OCI-LY7 (cell line): ENCODE data around the gene IMMP2L. TPM values are rescaled to one million over a fixed set of nuclear protein-coding genes. Genes with fewer than 3 reads are reported as not detected.

Experiments
- BruUV-seq: library from RNA; stranded (reverse); fragments of 400-500 nt; replicated peaks from 2 replicates; lab custom pipeline; 2021; lab: Mats Ljungman, UMichigan
- CTCF ChIA-PET: fragments of 300-600 bp; sonication (Branson Sonifier 250); formaldehyde crosslinking; loops from one replicate; lab custom pipeline; 2022; ENCODE audit warnings: antibody characterized with exemption; ENCODE audit not compliant: unreplicated experiment; lab: Charles Lee
- POLR2A ChIA-PET: fragments of 300-600 bp; sonication (Branson Sonifier 250); formaldehyde crosslinking; loops from one replicate; lab custom pipeline; 2022; ENCODE audit warnings: antibody characterized with exemption; lab: Charles Lee
- DNase-seq: peaks from one replicate; pipeline ENCODE4 v3.0.0-alpha.2; 2015; ENCODE audit warnings: low spot score
- H2AFZ ChIP-seq: fragments of 200-600 bp; sonication (generic), shearing (Covaris generic); 2 replicates; pipeline ENCODE4 v1.6.1; 2014; ENCODE audit warnings: mild to moderate bottlenecking, antibody characterized with exemption, low read length, moderate library complexity
- H3K27ac ChIP-seq: fragments of 200-600 bp; sonication (generic); 2 replicates; pipeline ENCODE4 v1.5.1; 2014; ENCODE audit warnings: mixed run types, low read depth, mild to moderate bottlenecking, moderate library complexity, low read length, inconsistent platforms; ENCODE audit not compliant: poor library complexity, severe bottlenecking
- H3K36me3 ChIP-seq: fragments of 200-600 bp; sonication (generic); 2 replicates; pipeline ENCODE4 v1.6.1; 2014; ENCODE audit warnings: mild to moderate bottlenecking, antibody characterized with exemption, low read length, moderate library complexity, mixed read lengths; ENCODE audit not compliant: insufficient read depth
- H3K4me1 ChIP-seq: fragments of 200-600 bp; sonication (generic); 2 replicates; pipeline ENCODE4 v1.5.1; 2014; ENCODE audit warnings: mild to moderate bottlenecking, low read length; ENCODE audit not compliant: insufficient read depth, poor library complexity, severe bottlenecking
- H3K4me2 ChIP-seq: fragments of 200-600 bp; sonication (generic); 2 replicates; pipeline ENCODE4 v1.6.1; 2014; ENCODE audit warnings: mild to moderate bottlenecking, low read length
- H3K4me3 ChIP-seq: fragments of 200-600 bp; sonication (generic); 2 replicates; pipeline ENCODE4 v1.5.1; 2014; ENCODE audit warnings: mild to moderate bottlenecking, low read depth, low read length; ENCODE audit not compliant: poor library complexity, severe bottlenecking
- H3K79me2 ChIP-seq: fragments of 200-600 bp; sonication (generic); 2 replicates; pipeline ENCODE4 v1.6.1; 2016; ENCODE audit warnings: low read depth, mild to moderate bottlenecking, low read length, moderate library complexity, mixed read lengths; ENCODE audit not compliant: insufficient read depth
- H3K9me2 ChIP-seq: fragments of 200-600 bp; sonication (generic); 2 replicates; pipeline ENCODE4 v1.6.1; 2016; ENCODE audit warnings: mild to moderate bottlenecking, low read length, mixed read lengths; ENCODE audit not compliant: insufficient read depth
- H3K9me3 ChIP-seq: fragments of 200-600 bp; sonication (generic); 2 replicates; pipeline ENCODE4 v1.6.1; 2014; ENCODE audit warnings: mild to moderate bottlenecking, mixed run types, low read length, mixed read lengths
- H4K20me1 ChIP-seq: fragments of 200-600 bp; sonication (generic); 2 replicates; pipeline ENCODE4 v1.6.1; 2014; ENCODE audit warnings: mild to moderate bottlenecking, antibody characterized with exemption, low read length, moderate library complexity, mixed read lengths; ENCODE audit not compliant: insufficient read depth
- EZH2phosphoT487 ChIP-seq: fragments of 200-600 bp; sonication (generic); IDR thresholded peaks from 2 replicates; pipeline ENCODE4 v1.6.1; 2018; ENCODE audit warnings: low read depth, borderline replicate concordance, mild to moderate bottlenecking, mixed run types, antibody characterized with exemption, low read length, moderate library complexity, mixed read lengths
- intact Hi-C: fragments of 100-400 bp; cut with micrococcal nuclease; formaldehyde crosslinking; loops from one replicate; pipeline ENCODE4 v1.10.0; 2022; ENCODE audit not compliant: unreplicated experiment
- total RNA-seq, 2 experiments: library from RNA; depleted of rRNA in 1 of 2; stranded (reverse); fragments of >200 nt in 1 of 2; shearing (Covaris generic) in 1 of 2; gene quantifications; 2 replicates each; pipeline ENCODE4 v1.2.3, GENCODE V29; 2014 to 2022
- TF ChIP-seq, protein P1 (sequence below): fragments of 200-600 bp; sonication (generic); conservative IDR thresholded peaks from 2 replicates; pipeline ENCODE4 v1.5.1; 2014; ENCODE audit warnings: mild to moderate bottlenecking, antibody characterized with exemption, low read length, moderate library complexity, mixed read lengths

Gene IMMP2L
- total RNA-seq, 2 experiments from 2014 or later, result 8.0 to 25.4 TPM

DNA sequence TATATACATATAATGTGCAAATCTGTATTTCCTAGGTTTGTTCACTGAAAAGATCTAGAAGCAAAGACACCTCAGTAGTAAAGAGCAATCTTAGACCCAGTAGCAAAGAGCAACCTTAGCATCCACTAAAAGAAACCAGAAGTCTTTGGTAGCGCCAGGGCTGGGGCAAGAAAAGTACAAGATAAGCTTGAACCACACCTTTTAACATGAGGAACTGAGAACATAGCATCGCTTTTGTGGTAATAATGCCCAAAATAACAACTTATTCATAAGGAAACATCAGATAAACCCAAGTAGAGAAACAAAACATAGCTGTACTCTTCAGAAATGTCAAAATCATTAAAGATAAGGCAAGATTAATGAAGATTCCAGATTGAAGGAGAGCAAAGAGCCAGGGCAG, 173.4 kb downstream of the IMMP2L start:
- CTCF ChIA-PET, result no interaction called here
- TF ChIP-seq EZH2phosphoT487, result no peak
- TF ChIP-seq, protein P1, sequence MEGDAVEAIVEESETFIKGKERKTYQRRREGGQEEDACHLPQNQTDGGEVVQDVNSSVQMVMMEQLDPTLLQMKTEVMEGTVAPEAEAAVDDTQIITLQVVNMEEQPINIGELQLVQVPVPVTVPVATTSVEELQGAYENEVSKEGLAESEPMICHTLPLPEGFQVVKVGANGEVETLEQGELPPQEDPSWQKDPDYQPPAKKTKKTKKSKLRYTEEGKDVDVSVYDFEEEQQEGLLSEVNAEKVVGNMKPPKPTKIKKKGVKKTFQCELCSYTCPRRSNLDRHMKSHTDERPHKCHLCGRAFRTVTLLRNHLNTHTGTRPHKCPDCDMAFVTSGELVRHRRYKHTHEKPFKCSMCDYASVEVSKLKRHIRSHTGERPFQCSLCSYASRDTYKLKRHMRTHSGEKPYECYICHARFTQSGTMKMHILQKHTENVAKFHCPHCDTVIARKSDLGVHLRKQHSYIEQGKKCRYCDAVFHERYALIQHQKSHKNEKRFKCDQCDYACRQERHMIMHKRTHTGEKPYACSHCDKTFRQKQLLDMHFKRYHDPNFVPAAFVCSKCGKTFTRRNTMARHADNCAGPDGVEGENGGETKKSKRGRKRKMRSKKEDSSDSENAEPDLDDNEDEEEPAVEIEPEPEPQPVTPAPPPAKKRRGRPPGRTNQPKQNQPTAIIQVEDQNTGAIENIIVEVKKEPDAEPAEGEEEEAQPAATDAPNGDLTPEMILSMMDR, result no peak
- H3K9me3 ChIP-seq, result no peaks in the 10 kb centered on the region
- no peak overlapping the region for H3K27ac ChIP-seq
- H3K4me2 ChIP-seq, result no peak overlapping the region
- H2AFZ ChIP-seq, result no peak overlapping the region
- intact Hi-C loops, result no loop called here
- POLR2A ChIA-PET, result no interaction called here
- no peaks in the 10 kb centered on the region for H3K79me2 ChIP-seq
- DNase-seq, result no peak
- no peak overlapping the region for H3K4me3 ChIP-seq
- no peaks in the 10 kb centered on the region for H3K4me1 ChIP-seq
- no peaks in the 10 kb centered on the region for H3K36me3 ChIP-seq
- no peaks in the 10 kb centered on the region for H3K9me2 ChIP-seq
- H4K20me1 ChIP-seq, result no peaks in the 10 kb centered on the region
- no TSS peak for BruUV-seq

DNA sequence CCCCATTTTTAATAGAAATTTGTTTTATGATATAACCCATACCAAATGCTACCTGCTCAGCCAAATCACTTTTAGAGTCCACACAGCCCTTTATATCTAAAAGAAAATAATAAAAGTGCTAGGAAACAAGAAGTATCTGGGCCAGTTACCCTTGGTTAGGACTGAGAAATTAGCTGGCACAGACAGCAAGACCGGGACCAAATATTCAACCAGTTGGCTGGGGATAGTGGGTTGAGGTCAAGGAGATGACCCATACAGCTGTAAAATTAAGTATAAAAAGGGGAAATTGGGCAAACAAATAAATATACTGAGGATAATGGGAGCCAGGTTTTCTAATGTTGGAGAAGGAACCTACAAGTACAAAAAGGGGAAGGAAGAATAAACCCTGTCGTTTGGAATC, 174.3 kb downstream of the IMMP2L start:
- Histone ChIP-seq H3K9me2 (no peaks in the 10 kb centered on the region), H3K4me1 (no peaks in the 10 kb centered on the region), H3K4me2 (no peak overlapping the region), H3K4me3 (no peak overlapping the region), H3K79me2 (no peaks in the 10 kb centered on the region), H3K9me3 (no peaks in the 10 kb centered on the region), H2AFZ (no peak overlapping the region), H4K20me1 (no peaks in the 10 kb centered on the region), H3K27ac (no peak overlapping the region), H3K36me3 (no peaks in the 10 kb centered on the region)
- CTCF ChIA-PET, result no interaction called here
- TF ChIP-seq, protein P1, result no peak
- no peak for TF ChIP-seq EZH2phosphoT487
- intact Hi-C loops, result no loop called here
- no TSS peak for BruUV-seq
- POLR2A ChIA-PET, result no interaction called here
- DNase-seq, result no peak

DNA sequence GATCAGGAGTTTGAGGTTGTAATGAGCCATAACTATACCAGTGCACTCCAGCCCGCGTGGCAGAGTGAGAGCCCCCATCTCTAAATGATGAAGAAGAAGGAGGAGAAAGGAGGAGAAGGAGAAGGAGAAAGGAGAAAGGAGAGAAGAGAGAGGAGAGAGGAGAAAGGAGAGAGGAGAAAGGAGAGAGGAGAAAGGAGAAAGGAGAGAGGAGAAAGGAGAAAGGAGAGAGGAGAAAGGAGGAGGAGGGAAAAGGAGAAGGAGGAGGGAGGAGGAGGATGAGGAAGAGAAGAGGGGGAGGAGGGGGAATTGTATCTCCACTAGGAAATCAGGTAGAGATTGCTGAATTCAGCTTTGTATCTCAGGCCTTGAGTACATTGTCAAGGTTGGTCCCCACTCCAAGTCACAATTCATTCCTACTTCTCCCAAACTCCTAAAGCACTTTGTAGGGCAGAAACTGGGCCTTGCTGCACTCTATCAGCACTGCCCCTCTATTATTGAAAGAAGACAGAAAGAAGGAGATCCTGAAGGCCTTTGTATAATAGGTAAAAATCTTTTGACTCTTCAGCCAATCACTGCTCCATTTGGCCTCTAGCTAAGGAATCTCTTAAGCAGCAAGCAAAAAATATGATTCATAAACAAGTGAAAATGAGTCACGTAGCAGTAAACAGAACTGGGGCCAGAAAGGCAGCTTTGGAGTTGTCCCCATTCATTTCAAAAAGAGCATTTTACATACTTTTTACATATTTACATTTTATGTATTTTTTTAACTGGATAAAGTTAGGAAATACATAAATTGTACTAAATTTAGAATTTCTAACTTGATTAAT, 178.0 kb downstream of the IMMP2L start:
- CTCF ChIA-PET, result no interaction called here
- H3K4me1 ChIP-seq, result no peaks in the 10 kb centered on the region
- H3K9me3 ChIP-seq, result no peaks in the 10 kb centered on the region
- no peaks in the 10 kb centered on the region for H3K79me2 ChIP-seq
- no peaks in the 10 kb centered on the region for H3K9me2 ChIP-seq
- no peaks in the 10 kb centered on the region for H4K20me1 ChIP-seq
- no TSS peak for BruUV-seq
- H3K36me3 ChIP-seq, result no peaks in the 10 kb centered on the region
- H3K4me2 ChIP-seq, result no peak overlapping the region
- TF ChIP-seq EZH2phosphoT487, result no peak
- TF ChIP-seq, protein P1, result no peak
- no peak overlapping the region for H2AFZ ChIP-seq
- H3K27ac ChIP-seq, result no peak overlapping the region
- no peak for DNase-seq
- intact Hi-C loops, result no loop called here
- H3K4me3 ChIP-seq, result no peak overlapping the region
- POLR2A ChIA-PET, result interaction anchor here (0.6 kb wide), 1 partner anchor 178 kb away, joined by 3 read pairs; no protein-coding TSS in a partner anchor
